Stimulated activated CD4-positive, alpha-beta T cell treated with anti-CD3 and anti-CD28 coated beads, Interleukin-1b, Interleukin-23, amount 100 ng/mL, for 4 hours (primary cell): ENCODE data around the gene PDE4C.

Experiments used
- DNase-seq, 2 donors: peaks; one replicate each; pipeline ENCODE4 v3.0.0-alpha.2; 2020; ENCODE audit warnings: low read depth in 2 of 2

The PDE4C gene

GRCh38 chr19:18225702-18226468 lies at the start of gene PDE4C:
TSS of gene PDE4C (minus strand) at chr19:18226438. CDS start at chr19:18226415, 23 bp downstream.
- no peak for DNase-seq

GRCh38 chr19:18274781-18275356 lies 48.6 kb upstream of the PDE4C start:
- no peak for DNase-seq

- no peak for DNase-seq
These were observed 48.1 kb upstream of the PDE4C start, which contains the start of gene IQCN for GRCh38 chr19:18274219-18274780. TSS of gene IQCN (minus strand) at chr19:18274452. CDS start at chr19:18269478, 4,974 bp downstream.

GRCh38 chr19:18273561-18274218 lies 47.5 kb upstream of the PDE4C start:
- no peak for DNase-seq

- DNase-seq: no peak
These were observed 45.2 kb upstream of the PDE4C start for GRCh38 chr19:18271433-18271841.

GRCh38 chr19:18270326-18270725 lies 44.1 kb upstream of the PDE4C start:
- DNase-seq: no peak

DNA sequence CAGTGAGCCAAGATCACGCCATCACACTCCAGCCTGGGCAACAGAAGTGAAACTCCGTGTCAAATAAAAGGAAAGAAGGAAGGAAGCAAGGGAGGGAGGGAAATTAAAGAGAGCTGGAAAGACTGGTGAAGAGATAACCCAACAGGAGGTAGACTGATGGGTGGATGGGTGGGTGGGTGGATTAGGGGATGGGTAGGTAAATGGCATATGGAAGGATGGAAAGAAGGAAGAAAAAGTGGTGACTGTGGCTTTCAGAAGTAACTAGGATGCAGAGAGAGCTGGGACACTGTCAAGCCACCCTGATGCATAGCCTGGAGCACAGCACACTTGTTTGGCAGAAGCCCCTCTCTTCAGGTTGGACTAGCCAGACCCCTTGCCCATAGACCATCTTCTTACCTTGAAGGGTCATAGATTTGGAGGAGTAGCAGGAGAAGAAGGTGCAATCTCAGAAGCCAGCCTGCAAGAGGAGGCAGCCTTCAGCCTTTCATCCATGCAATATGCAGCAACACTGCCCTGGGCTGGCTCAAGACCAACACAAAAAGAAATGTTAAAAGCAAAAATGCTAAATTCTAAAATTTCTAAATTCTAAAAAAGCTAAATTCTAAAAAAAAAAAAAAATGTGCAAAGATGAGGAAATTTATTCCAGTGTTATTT lies 43.0 kb upstream of the PDE4C start:
- no peak for DNase-seq

DNA sequence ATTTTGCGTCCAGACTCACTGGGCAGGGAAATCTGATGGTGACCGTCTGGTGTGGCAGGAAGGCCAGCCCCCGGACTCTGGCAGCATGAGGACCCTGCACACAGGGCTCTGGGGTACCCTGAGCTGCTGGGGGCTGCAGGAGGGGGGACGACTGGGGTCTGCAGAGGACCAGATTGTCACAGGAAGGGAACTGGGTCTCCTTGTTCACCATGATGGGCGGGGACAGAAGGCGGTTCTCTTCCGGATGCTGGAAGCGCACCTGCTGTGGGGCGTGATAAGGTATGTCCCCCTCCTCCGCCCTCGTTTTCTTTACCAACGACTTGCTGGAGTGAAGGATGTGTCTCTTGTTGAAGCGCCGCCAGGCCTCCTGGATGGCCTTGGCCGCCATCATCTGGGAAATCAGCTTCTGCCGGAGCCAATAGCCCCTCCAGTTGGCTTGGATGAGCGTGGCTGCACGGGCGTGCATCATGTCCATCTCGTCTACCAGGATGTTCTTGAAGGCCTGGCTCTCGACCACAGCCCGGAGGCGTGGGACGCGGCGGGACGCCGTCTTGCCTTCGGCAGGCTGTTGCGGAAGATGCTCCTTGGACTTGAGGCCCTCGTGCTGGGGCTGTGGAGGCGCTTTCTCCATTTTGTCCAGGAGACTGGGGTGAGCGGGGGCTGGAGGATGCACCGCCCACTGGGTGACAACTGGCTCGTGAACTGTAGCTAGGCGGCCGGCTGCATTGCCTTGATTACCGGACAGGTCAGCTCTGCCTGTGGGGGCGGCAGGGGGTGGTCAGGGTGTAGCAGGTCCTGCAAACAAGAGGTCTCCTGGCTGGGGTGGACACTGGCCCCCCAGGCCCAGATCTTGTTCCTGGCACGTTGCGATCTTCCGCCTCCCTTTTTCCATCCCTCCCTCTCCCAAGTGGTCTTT lies 40.8 kb upstream of the PDE4C start:
- no peak for DNase-seq

- DNase-seq: no peak
These were observed 39.3 kb upstream of the PDE4C start for GRCh38 chr19:18265582-18265981.

- no peak for DNase-seq
These were observed 38.8 kb upstream of the PDE4C start for GRCh38 chr19:18264971-18265540.

DNA sequence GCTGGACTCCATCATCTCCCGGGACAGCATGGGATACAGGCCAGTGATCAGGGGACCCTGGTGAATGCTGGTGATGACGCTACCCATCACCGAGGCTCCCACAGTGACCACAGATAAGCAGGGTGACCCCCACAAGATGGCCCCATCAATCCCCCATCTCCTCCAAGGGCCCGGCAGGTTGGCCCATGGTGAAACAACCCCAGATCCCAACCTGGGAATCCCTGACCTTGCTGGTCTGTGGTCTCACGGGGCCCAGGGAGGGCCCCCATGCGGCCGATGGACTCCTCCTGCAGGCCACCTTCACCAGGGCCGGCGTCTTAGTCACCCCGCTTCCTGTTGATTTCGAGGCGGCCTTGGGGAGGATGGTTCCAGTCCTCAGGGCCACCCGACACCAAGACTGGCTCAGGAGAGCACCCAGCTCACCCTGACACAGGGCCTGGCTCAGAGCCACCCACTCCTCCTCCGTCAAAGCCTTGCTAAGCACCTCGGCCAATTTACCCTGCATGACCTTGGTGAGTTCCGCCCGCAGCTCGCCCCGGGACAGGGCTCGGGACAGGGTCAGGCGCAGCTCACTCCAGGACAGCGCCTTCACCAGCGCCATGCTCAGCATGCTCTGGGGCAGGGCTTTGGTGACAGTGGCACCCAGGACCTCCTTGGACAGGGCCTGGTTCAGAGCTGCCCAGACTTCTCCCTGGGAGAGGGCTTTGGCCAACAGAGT lies 38.1 kb upstream of the PDE4C start:
- no peak for DNase-seq

GRCh38 chr19:18263324-18264136 lies 37.3 kb upstream of the PDE4C start:
- no peak for DNase-seq

DNA sequence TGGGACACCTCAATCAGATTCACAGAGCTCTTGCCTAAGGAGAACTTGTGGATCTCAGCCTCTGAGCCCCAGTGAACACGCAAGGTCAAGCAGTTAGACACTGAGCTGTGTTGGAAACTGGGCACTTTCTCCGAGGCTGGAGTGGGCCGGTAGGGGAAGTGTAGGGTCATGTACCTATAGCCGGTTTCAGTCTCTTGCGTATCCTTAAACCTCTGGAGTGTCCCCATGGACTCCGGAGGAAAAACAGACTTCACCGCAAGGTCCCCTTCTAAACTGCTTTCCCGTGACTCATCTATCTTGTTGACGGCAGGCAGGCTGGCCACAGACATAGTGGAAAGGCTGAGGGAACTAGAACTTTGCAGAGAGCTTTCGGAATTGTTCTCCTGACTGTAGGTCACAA lies 36.7 kb upstream of the PDE4C start:
- DNase-seq: no peak

DNA sequence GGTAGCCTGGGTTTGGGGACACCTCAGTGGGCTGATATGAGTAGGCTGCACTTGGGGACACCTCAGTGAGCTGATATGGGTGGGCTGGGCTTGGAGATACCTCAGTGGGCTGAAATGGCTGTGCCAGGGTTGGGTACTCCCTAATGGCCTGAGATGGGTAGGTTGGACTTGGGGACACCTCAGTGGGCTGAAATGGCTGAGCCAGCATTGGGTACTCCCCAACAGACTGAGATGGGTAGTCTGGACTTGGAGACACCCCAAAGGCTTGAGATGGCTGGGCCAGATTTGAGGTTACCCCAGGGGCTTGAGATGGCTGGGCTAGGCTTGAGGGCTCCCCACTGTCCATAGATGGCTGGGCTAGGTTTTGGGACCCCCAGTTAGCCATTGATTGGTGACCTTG lies 35.9 kb upstream of the PDE4C start:
- no peak for DNase-seq

DNA sequence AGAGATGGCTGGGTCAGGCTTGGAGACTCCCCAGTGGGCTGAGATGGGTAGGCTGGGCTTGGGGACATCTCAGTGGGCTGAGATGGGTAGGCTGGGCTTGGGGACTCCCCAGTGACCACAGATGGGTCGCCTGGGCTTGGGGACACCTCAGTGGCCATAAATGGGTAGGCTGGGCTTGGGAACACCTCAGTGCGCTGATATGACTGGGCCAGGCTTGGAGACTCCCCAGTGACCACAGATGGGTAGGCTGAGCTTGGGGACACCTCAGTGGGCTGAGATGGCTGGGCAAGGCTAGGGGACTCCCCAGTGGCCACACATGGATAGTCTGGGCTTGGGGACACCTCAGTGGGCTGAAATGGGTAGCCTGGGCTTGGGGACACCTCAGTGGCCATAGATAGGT lies 35.2 kb upstream of the PDE4C start:
- no peak for DNase-seq

GRCh38 chr19:18259893-18260292 lies 33.7 kb upstream of the PDE4C start:
- DNase-seq: no peak

GRCh38 chr19:18257503-18258470 lies 31.5 kb upstream of the PDE4C start:
- no peak for DNase-seq
